ENCODE data around the gene ITGB4.
"Not testable (repeated sequence)": the region's sequence is repeated elsewhere in the genome, so short reads cannot be mapped to it uniquely, and the experiment has no call there.

The ITGB4 gene

DNA sequence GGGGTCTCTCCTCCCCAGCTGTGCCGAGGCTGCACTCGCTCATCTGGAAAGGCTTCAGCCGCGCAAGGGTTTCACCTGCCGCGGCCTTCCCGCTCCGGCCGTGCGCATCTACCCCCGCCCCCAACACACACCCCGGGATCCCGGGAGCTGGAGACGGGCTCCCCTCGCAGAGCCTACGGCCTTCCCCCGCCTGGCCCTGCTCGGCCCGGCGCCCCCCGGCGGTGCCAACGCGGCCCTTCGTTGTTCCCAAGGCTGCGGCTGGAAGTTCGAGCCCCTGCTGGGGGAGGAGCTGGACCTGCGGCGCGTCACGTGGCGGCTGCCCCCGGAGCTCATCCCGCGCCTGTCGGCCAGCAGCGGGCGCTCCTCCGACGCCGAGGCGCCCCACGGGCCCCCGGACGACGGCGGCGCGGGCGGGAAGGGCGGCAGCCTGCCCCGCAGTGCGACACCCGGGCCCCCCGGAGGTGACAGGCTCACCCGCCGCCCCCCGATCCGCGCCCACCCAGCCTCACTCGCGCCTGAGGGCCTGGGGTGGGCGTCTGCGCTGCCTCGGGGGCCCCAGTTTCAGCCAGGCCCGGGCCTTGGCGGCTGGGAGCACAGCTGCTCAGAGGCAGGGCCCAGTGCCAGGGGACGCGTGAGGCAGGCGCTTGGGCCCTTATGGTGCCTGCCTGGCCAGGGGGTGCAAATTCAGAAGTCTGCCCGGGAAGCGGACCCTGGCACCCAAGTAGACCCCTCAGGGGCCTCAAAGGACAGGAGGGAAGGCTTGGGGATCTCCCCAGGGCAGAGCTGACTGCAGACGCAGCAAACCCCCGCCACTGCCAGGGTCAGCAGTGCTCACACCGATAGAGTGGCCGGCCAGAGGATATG lies 32.5 kb downstream of the ITGB4 start:
- DNase-seq (ENCODE audit: low read depth): peak; percentile 76

DNA sequence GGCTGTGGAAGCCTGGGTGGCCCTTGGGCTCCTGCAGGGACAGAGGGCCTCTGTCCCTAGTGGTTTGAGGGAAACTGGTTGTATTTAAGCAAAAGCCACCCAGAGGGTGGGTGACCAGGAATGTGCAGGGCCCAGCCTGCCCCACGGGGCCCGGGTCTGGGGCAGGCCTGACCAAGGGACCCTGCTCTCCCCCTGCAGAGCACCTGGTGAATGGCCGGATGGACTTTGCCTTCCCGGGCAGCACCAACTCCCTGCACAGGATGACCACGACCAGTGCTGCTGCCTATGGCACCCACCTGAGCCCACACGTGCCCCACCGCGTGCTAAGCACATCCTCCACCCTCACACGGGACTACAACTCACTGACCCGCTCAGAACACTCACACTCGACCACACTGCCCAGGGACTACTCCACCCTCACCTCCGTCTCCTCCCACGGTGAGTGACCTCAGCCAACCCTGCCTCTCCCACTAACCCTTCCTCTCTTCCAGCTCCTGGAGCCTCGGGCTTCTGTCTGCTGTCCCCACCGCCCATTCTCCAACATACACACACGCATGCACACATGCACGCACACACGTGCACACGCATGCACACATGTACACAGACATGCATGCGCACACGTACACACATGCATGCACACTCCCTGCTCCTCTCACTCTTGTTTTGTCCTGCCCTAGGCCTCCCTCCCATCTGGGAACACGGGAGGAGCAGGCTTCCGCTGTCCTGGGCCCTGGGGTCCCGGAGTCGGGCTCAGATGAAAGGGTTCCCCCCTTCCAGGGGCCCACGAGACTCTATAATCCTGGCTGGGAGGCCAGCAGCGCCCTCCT lies 33.3 kb downstream of the ITGB4 start:
- no peak for DNase-seq (ENCODE audit: low read depth)

DNA sequence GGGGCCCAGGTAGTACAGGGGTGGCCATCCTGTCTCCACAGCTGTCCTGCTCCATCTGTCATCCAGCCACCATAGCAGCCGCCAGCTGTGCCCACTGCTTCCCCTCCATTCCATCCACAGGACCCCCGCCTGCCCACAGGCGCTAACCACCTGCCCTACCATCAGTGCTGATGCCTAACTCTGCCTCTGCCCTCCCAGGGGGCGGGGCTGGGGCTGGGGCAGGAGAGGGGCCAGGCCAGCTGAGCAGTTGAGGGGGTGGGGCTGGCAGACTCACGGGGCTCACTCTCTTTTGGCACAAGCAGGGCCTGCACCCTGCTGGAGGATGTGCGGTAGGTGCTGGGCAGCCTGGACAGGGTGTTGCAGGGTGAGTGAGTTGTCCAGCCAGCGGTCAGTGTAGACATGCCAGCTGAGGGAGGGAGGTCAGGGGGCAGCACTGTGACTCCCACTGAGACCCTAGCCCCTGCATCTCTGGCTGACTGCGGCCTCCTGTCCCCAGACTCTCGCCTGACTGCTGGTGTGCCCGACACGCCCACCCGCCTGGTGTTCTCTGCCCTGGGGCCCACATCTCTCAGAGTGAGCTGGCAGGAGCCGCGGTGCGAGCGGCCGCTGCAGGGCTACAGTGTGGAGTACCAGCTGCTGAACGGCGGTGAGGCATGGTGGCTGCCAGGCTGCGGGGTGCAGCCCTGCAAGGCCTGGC lies 34.1 kb downstream of the ITGB4 start:
- peak; percentile 25 for DNase-seq (ENCODE audit: low read depth)

- DNase-seq (ENCODE audit: low read depth): no peak
These were observed 34.7 kb downstream of the ITGB4 start for GRCh38 chr17:75755990-75756389.

GRCh38 chr17:75756451-75757085 lies 35.3 kb downstream of the ITGB4 start:
- DNase-seq (ENCODE audit: low read depth): no peak

- DNase-seq (ENCODE audit: low read depth): no peak
These were observed 35.9 kb downstream of the ITGB4 start for GRCh38 chr17:75757086-75757681.

DNA sequence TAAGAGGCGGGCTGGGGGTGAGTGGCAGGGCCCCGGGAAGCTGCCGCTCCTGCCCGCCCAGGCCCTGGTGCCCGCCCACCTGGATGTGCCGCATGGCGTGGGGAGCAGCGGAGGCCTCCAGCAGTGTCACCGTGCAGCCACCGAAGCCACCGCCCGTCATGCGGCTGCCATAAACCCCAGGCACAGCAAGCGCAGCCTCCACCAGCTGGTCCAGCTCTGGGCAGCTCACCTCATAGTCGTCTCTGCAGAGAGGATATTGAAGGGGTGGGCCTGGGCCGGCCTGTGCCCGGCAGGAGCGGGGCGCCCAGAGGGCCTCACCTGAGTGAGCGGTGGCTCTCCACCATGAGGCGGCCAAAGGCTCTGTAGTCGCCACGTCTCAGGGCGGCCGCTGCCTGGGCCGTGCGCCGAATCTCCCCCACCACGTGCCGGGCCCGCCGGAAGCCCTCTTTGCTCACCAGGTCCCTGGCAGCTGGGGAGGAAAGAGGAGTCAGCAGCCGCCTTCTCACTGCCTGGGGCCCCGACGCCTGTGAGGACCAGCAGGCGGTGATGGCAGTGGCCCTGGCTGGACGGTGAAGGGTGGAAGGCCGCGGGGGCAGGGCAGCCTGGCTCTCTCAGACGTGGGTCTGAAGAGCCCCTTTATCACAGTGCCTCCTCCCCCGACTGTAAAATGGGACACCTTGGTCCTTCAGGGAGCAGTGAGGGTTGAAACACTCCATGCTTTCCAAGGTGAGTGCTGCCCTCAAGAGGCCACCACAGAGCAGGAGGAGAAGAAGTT lies 37.1 kb downstream of the ITGB4 start:
- DNase-seq (ENCODE audit: low read depth): no peak

DNA sequence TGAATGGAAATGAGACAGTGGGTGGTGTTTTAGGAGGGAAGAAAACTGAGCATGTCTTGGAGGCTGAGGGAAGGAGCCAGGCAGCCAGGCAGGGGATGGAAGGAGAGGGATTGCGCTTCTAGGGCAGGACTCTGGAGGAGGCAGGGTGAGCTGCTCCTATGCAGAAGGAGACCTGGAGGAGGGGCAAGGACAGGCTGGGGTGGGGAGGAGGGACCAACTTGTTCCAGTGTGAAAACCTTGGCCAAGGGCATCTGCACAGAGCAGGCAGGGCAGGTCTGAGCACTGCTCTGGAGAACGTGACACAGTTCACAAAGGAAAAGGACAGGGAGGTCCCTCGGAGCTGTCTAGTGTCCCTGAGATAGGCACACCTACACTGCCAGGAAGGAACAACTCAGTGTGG lies 38.2 kb downstream of the ITGB4 start:
- DNase-seq (ENCODE audit: low read depth): no peak

GRCh38 chr17:75759978-75760640 lies 38.9 kb downstream of the ITGB4 start:
- not testable (repeated sequence) for DNase-seq (ENCODE audit: low read depth)

- no peak for DNase-seq (ENCODE audit: low read depth)
These were observed 41.4 kb downstream of the ITGB4 start for GRCh38 chr17:75762513-75763268.

DNA sequence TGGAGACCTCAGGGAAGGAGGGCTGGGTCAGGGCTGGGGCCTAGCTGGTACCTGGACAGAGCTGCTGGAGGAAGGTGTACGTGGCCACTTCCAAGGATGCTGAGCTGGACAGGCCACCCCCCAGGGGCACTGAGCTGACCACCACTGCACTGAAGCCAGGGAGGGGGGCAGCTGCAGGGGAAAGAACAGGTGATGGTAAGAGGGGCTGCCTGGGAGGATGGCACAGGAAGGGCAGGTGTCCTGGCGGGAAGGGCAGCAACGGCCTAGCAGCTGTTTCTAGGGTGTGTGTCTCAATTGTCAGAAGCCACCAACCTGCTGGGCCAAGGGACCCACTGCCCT lies 42.0 kb downstream of the ITGB4 start:
- DNase-seq (ENCODE audit: low read depth): no peak

- peak; percentile 23 for DNase-seq (ENCODE audit: low read depth)
These were observed 42.6 kb downstream of the ITGB4 start for GRCh38 chr17:75763613-75764416.

- DNase-seq (ENCODE audit: low read depth): no peak
These were observed 43.1 kb downstream of the ITGB4 start for GRCh38 chr17:75764417-75764710.

DNA sequence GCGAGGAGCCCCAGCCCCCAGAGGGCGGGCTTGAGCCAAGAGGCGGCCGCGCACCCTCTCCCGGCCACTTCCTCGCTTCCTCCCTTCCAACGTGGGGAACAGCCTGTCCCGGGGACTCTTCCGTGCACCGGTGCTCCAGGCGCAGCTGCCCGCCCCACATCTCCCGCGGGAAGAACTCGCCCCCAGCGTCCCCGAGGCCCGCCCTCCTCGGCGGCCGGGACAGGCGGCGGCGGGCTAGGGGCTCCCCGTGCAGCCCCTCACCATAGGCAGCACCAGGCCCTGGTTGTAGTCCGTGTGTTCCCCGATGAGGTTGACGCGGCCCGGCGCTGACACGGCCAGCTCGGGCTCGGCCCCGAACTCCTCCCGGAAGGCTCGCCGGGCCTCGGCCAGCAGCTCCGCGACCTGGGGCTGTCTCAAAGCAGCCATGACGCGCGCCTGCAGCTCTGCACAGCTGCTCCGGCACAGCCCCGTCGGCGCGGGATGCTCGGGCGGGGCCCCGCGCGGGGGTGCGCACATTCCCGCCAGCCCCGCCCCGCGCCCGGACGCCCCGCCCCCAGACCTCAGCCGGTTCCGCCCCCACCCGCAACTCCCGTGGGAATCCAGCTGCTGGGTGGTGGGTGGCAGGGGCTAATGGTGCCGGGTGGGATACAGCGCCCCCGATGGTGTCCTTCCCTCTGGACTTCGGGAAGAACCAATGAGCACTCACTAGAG lies 43.6 kb downstream of the ITGB4 start, which contains the start of gene GALK1:
TSS of gene GALK1 (minus strand) at position 482 of the 711 bp plus-strand sequence. CDS start at position 426, 56 bp downstream.
- peak; percentile 75 for DNase-seq (ENCODE audit: low read depth)

GRCh38 chr17:75765981-75766380 lies 44.7 kb downstream of the ITGB4 start:
- no peak for DNase-seq (ENCODE audit: low read depth)

- DNase-seq (ENCODE audit: low read depth): no peak
These were observed 46.6 kb downstream of the ITGB4 start for GRCh38 chr17:75767881-75768280.

GRCh38 chr17:75769536-75769935 lies 48.3 kb downstream of the ITGB4 start:
- DNase-seq (ENCODE audit: low read depth): no peak
